WTC11 (cell line): Measurements from ENCODE around the gene AMOTL1.

Source experiments
- ATF2 ChIP-seq: sonication (generic); formaldehyde crosslinking; IDR thresholded peaks from 2 replicates; pipeline ENCODE4 v1.8.1; 2022; ENCODE audit warnings: low read depth, missing genetic modification reagents, borderline replicate concordance
- CREB1 ChIP-seq: sonication (generic); formaldehyde crosslinking; IDR thresholded peaks from 2 replicates; pipeline ENCODE4 v1.8.0; 2023; ENCODE audit warnings: mild to moderate bottlenecking, missing genetic modification reagents
- CREM ChIP-seq: sonication (generic); formaldehyde crosslinking; IDR thresholded peaks from 2 replicates; pipeline ENCODE4 v1.8.1; 2022; ENCODE audit warnings: mild to moderate bottlenecking, missing genetic modification reagents, moderate library complexity
- CTCF ChIP-seq: fragments of 200-600 bp; IDR thresholded peaks from 2 replicates; pipeline ENCODE4 v1.8.0; 2022; ENCODE audit warnings: antibody characterized with exemption
- E2F4 ChIP-seq: sonication (generic); formaldehyde crosslinking; IDR thresholded peaks from 2 replicates; pipeline ENCODE4 v1.8.1; 2022; ENCODE audit warnings: low read depth, mild to moderate bottlenecking, moderate library complexity, missing genetic modification reagents, borderline replicate concordance
- FOXP1 ChIP-seq: sonication (generic); formaldehyde crosslinking; IDR thresholded peaks from 2 replicates; pipeline ENCODE4 v1.8.0; 2022; ENCODE audit warnings: missing genetic modification reagents, mild to moderate bottlenecking, moderate library complexity, borderline replicate concordance
- IRF1 ChIP-seq: sonication (generic); formaldehyde crosslinking; IDR thresholded peaks from 2 replicates; pipeline ENCODE4 v1.8.0; 2023; ENCODE audit warnings: missing genetic modification reagents
- MLX ChIP-seq: sonication (generic); formaldehyde crosslinking; IDR thresholded peaks from 2 replicates; pipeline ENCODE4 v1.8.1; 2023; ENCODE audit warnings: mild to moderate bottlenecking, missing genetic modification reagents, moderate library complexity
- NFYB ChIP-seq: sonication (generic); formaldehyde crosslinking; conservative IDR thresholded peaks from 2 replicates; pipeline ENCODE4 v1.8.0; 2022; ENCODE audit warnings: low read depth, missing genetic modification reagents
- NR2C2 ChIP-seq: sonication (generic); formaldehyde crosslinking; IDR thresholded peaks from 2 replicates; pipeline ENCODE4 v1.8.0; 2022; ENCODE audit warnings: mild to moderate bottlenecking, missing genetic modification reagents
- PREB ChIP-seq: sonication (generic); formaldehyde crosslinking; IDR thresholded peaks from 2 replicates; pipeline ENCODE4 v1.8.1; 2022; ENCODE audit warnings: mild to moderate bottlenecking, missing genetic modification reagents, moderate library complexity, borderline replicate concordance
- ZBTB21 ChIP-seq: sonication (generic); formaldehyde crosslinking; IDR thresholded peaks from 2 replicates; pipeline ENCODE4 v1.8.1; 2023; ENCODE audit warnings: mild to moderate bottlenecking, missing genetic modification reagents, borderline replicate concordance
- ZNF396 ChIP-seq: fragments of 250-450 bp; sonication (Bioruptor Pico); IDR thresholded peaks from 2 replicates; pipeline ENCODE4 v1.8.0; 2021; ENCODE audit warnings: mild to moderate bottlenecking, moderate library complexity, borderline replicate concordance

GRCh38 chr11:94854770-94855633 is 86.8 kb downstream of the AMOTL1 start:
- TF ChIP-seq ATF2 (no peak), CTCF (no peak), NFYB (CRISPR knock-in tag) (no peak), E2F4 (CRISPR knock-in tag) (no peak), FOXP1 (no peak), NR2C2 (CRISPR knock-in tag) (no peak), CREB1 (CRISPR knock-in tag) (no peak), CREM (CRISPR knock-in tag) (no peak), IRF1 (no peak), ZBTB21 (CRISPR knock-in tag) (no peak), ZNF396 (CRISPR knock-in tag) (no peak), MLX (no peak), PREB (no peak)
